SK-N-SH (cell line): ENCODE results near the gene C20orf141. TPM values are rescaled to one million over a fixed set of nuclear protein-coding genes. Genes with fewer than 3 reads are reported as not detected.

Experiments used
- CTCF ChIA-PET: fragments of 300-600, 350-600 bp; formaldehyde crosslinking; extraction: SDS; loops from one replicate; lab custom pipeline; 2021; lab: Yijun Ruan, JAX
- POLR2A ChIA-PET: fragments of 350-600 bp; sonication (Branson Sonifier 250); formaldehyde crosslinking; extraction: SDS; loops from one replicate; lab custom pipeline; 2020; ENCODE audit warnings: antibody characterized with exemption, inconsistent platforms; lab: Yijun Ruan, JAX
- DNase-seq: peaks from one replicate; pipeline ENCODE4 v3.0.0; 2012
- H2AFZ ChIP-seq: fragments of 200-600 bp; sonication (generic); 2 replicates; pipeline ENCODE4 v1.8.1; 2016; ENCODE audit warnings: antibody characterized with exemption, mild to moderate bottlenecking, low read depth
- H3F3A ChIP-seq: fragments of 200-600 bp; sonication (generic); replicated peaks from 2 replicates; pipeline ENCODE3; 2016; ENCODE audit warnings: antibody characterized with exemption, mild to moderate bottlenecking; ENCODE audit not compliant: insufficient read depth
- H3K27ac ChIP-seq, 2 experiments: fragments of 200-500 bp in 1 of 2; fragments of 200-600 bp in 1 of 2; sonication (Bioruptor generic) in 1 of 2; sonication (generic), shearing (Covaris generic) in 1 of 2; 2 replicates each; pipeline versions ENCODE4 v1.5.1 to v1.6.1; 2014 to 2016; ENCODE audit warnings: low read depth in 2 of 2, inconsistent platforms in 1 of 2, low read length in 1 of 2, mild to moderate bottlenecking in 1 of 2, mixed read lengths in 1 of 2
- H3K27me3 ChIP-seq: fragments of 200-600 bp; sonication (generic), shearing (Covaris generic); 2 replicates; pipeline ENCODE4 v1.6.1; 2016; ENCODE audit warnings: mixed run types; ENCODE audit not compliant: insufficient read depth
- H3K36me3 ChIP-seq, 2 experiments: fragments of 200-500 bp in 1 of 2; fragments of 200-600 bp in 1 of 2; sonication (Bioruptor generic) in 1 of 2; sonication (generic) in 1 of 2; replicated peaks in 1 of 2; 2 replicates each; pipeline versions ENCODE3 to v1.5.1; 2014 to 2016; ENCODE audit warnings: low read length in 1 of 2, mild to moderate bottlenecking in 1 of 2; ENCODE audit not compliant: insufficient read depth in 2 of 2, control insufficient read depth in 1 of 2
- H3K4me1 ChIP-seq, 2 experiments: fragments of 200-500 bp in 1 of 2; fragments of 200-600 bp in 1 of 2; sonication (Bioruptor generic) in 1 of 2; sonication (generic), shearing (Covaris generic) in 1 of 2; 2 replicates each; pipeline versions ENCODE4 v1.5.1 to v1.6.1; 2014 to 2016; ENCODE audit warnings: low read depth in 1 of 2, low read length in 1 of 2, mixed run types in 1 of 2; ENCODE audit not compliant: insufficient read depth in 2 of 2, control insufficient read depth in 1 of 2
- H3K4me2 ChIP-seq: fragments of 200-600 bp; sonication (generic), shearing (Covaris generic); 2 replicates; pipeline ENCODE4 v1.6.1; 2017; ENCODE audit warnings: mixed run types
- H3K4me3 ChIP-seq, 2 experiments: fragments of 200-500 bp in 1 of 2; fragments of 200-600 bp in 1 of 2; sonication (Bioruptor generic) in 1 of 2; sonication (generic), shearing (Covaris generic) in 1 of 2; 2 replicates each; pipeline versions ENCODE4 v1.5.1 to v1.8.1; 2014 to 2016; ENCODE audit warnings: low read depth in 2 of 2, inconsistent platforms in 1 of 2, low read length in 1 of 2, mild to moderate bottlenecking in 1 of 2, mixed read lengths in 1 of 2, moderate library complexity in 1 of 2
- H3K79me2 ChIP-seq: fragments of 200-600 bp; sonication (generic); 2 replicates; pipeline ENCODE4 v1.8.1; 2017; ENCODE audit warnings: mild to moderate bottlenecking; ENCODE audit not compliant: insufficient read depth
- H3K9ac ChIP-seq: fragments of 200-600 bp; sonication (generic); 2 replicates; pipeline ENCODE4 v1.6.1; 2017; ENCODE audit warnings: mixed run types
- H3K9me2 ChIP-seq: fragments of 200-600 bp; sonication (generic); 2 replicates; pipeline ENCODE4 v1.6.1; 2017; ENCODE audit warnings: mixed run types
- H3K9me3 ChIP-seq: fragments of 200-600 bp; sonication (generic); 2 replicates; pipeline ENCODE4 v1.6.1; 2017; ENCODE audit warnings: mixed run types, mild to moderate bottlenecking, moderate library complexity
- H4K20me1 ChIP-seq: fragments of 200-600 bp; sonication (generic); 2 replicates; pipeline ENCODE4 v1.6.1; 2017; ENCODE audit warnings: mild to moderate bottlenecking, mixed run types; ENCODE audit not compliant: insufficient read depth
- EP300 ChIP-seq, 2 experiments: IDR thresholded peaks; 2 replicates each; pipeline versions ENCODE4 v1.4.0 to v1.6.1; 2012; ENCODE audit warnings: borderline replicate concordance in 1 of 2, low read depth in 1 of 2, low read length in 1 of 2
- EZH2phosphoT487 ChIP-seq: fragments of 200-600 bp; sonication (generic); IDR thresholded peaks from 2 replicates; pipeline ENCODE4 v1.6.1; 2017; ENCODE audit warnings: low read depth, mixed run types, mild to moderate bottlenecking, antibody characterized with exemption, moderate library complexity, borderline replicate concordance
- FOSL2 ChIP-seq: IDR thresholded peaks from 2 replicates; pipeline ENCODE4 v1.4.0; 2012; ENCODE audit warnings: low read depth, mild to moderate bottlenecking, moderate library complexity, borderline replicate concordance
- GABPA ChIP-seq: IDR thresholded peaks from 2 replicates; pipeline ENCODE4 v1.4.0; 2012; ENCODE audit warnings: low read depth, mild to moderate bottlenecking
- GATA2 ChIP-seq: sonication (generic); formaldehyde crosslinking; IDR thresholded peaks from 2 replicates; pipeline ENCODE4 v1.5.0; 2020; ENCODE audit warnings: mild to moderate bottlenecking, missing genetic modification reagents
- IRF3 ChIP-seq: fragments of 150-350 bp; IDR thresholded peaks from 2 replicates; pipeline ENCODE4 v1.6.1; 2016; ENCODE audit warnings: mild to moderate bottlenecking, low read depth, low read length
- JUND ChIP-seq: IDR thresholded peaks from 2 replicates; pipeline ENCODE4 v1.4.0; 2012
- MEF2A ChIP-seq: IDR thresholded peaks from 2 replicates; pipeline ENCODE4 v1.4.0; 2012; ENCODE audit warnings: low read depth, borderline replicate concordance
- NRF1 ChIP-seq: IDR thresholded peaks from 2 replicates; pipeline ENCODE4 v1.6.1; 2012; ENCODE audit warnings: low read depth, mild to moderate bottlenecking, low read length
- PBX3 ChIP-seq: IDR thresholded peaks from 2 replicates; pipeline ENCODE4; 2012
- POLR2AphosphoS5 ChIP-seq: IDR thresholded peaks from 2 replicates; pipeline ENCODE4 v1.6.1; 2012; ENCODE audit warnings: low read depth, low read length
- RAD21 ChIP-seq: IDR thresholded peaks from 2 replicates; pipeline ENCODE4 v1.6.1; 2012; ENCODE audit warnings: mild to moderate bottlenecking, low read length
- RCOR1 ChIP-seq: fragments of 150-350 bp; IDR thresholded peaks from 2 replicates; pipeline ENCODE4 v1.6.1; 2017; ENCODE audit warnings: antibody characterized with exemption, low read length
- RXRA ChIP-seq: IDR thresholded peaks from 2 replicates; pipeline ENCODE4 v1.4.0; 2012; ENCODE audit warnings: low read depth, mild to moderate bottlenecking, borderline replicate concordance
- SIN3A ChIP-seq: IDR thresholded peaks from 2 replicates; pipeline ENCODE4 v1.6.1; 2012; ENCODE audit warnings: low read depth, mild to moderate bottlenecking, low read length, moderate library complexity, borderline replicate concordance
- SMC3 ChIP-seq: IDR thresholded peaks from 2 replicates; pipeline ENCODE4 v1.6.1; 2012; ENCODE audit warnings: low read depth, low read length, improper control_type of control experiment
- TEAD4 ChIP-seq: IDR thresholded peaks from 2 replicates; pipeline ENCODE4 v1.4.0; 2012; ENCODE audit warnings: mild to moderate bottlenecking, borderline replicate concordance; ENCODE audit not compliant: insufficient read depth
- USF1 ChIP-seq: IDR thresholded peaks from 2 replicates; pipeline ENCODE4 v1.4.0; 2012; ENCODE audit warnings: low read depth, borderline replicate concordance
- ZBTB33 ChIP-seq: IDR thresholded peaks from 2 replicates; pipeline ENCODE4 v1.4.0; 2012; ENCODE audit warnings: low read depth, borderline replicate concordance
- WGBS: methylation state at CpG from one replicate; pipeline ENCODE4 v1.1.6; 2017; ENCODE audit warnings: low lambda C conversion rate; 5-methylcytosine and 5-hydroxymethylcytosine counted together
- polyA plus RNA-seq, 3 experiments: library from polyadenylated mRNA; depleted of rRNA; stranded (reverse); fragments of >200 nt; gene quantifications; 2 replicates each; pipeline ENCODE4 v1.2.3, GENCODE V29; 2012

C20orf141 gene
- polyA plus RNA-seq, 1 of the 3 experiments (the other 2 are of a cell fraction) = 1.2 TPM

GRCh38 chr20:2816030-2816582 lies 1.3 kb downstream of the C20orf141 start, which contains the start of gene TMEM239:
TMEM239 (plus strand) TSS chr20:2816364; CDS start chr20:2816555, 191 bp downstream.
- Histone ChIP-seq H3K4me3 (no peak within 1 kb of the TSS), H3K9ac (peak within 1 kb of the TSS; percentile 20; the same call in 1 of the 2 replicates), H2AFZ (no peak within 1 kb of the TSS), H3K27ac (peak within 1 kb of the TSS in 1 of 2 experiments; percentile 72; a peak in 1 of 4 replicates), H3K79me2 (no peaks in the 10 kb centered on the region), H3K9me3 (peaks cover 11% of the 10 kb centered on the region), H4K20me1 (no peaks in the 10 kb centered on the region), H3F3A (peaks cover 13% of the 10 kb centered on the region), H3K9me2 (no peaks in the 10 kb centered on the region), H3K27me3 (no peaks in the 10 kb centered on the region), H3K4me2 (peak within 1 kb of the TSS; percentile 83), H3K36me3 (no peaks in the 10 kb centered on the region), H3K4me1 (peaks cover 10 to 18% of the 10 kb centered on the region in 2 experiments; a peak in 2 of 4 replicates)
- DNase-seq = peak; percentile 20
- POLR2A ChIA-PET = no interaction called here
- TF ChIP-seq MEF2A (no peak), SMC3 (no peak), RAD21 (no peak), POLR2AphosphoS5 (no peak), IRF3 (no peak), GATA2 (no peak), RCOR1 (no peak), TEAD4 (no peak), GABPA (no peak), SIN3A (no peak), EP300 (IDR thresholded peaks at IDR 0.05; ENCODE audit: borderline replicate concordance in 1 of 2, low read depth in 1 of 2, low read length in 1 of 2) (no peak)
- CTCF ChIA-PET = no interaction called here
- 80% methylated on average over 8 of the region's 10 CpGs for WGBS

- no peaks in the 10 kb centered on the region for H3K27me3 ChIP-seq
- H4K20me1 ChIP-seq = no peaks in the 10 kb centered on the region
- DNase-seq = peak; percentile 14
- H3K4me1 ChIP-seq = peaks cover 12 to 18% of the 10 kb centered on the region in 2 experiments; a peak in 2 of 4 replicates
- no peaks in the 10 kb centered on the region for H3K36me3 ChIP-seq
- ChIA-PET POLR2A (no interaction called here), CTCF (no interaction called here)
- WGBS = 85% methylated on average over 8 of the region's 20 CpGs
- no peak overlapping the region for H2AFZ ChIP-seq
- no peak overlapping the region for H3K4me3 ChIP-seq
- H3K79me2 ChIP-seq = no peaks in the 10 kb centered on the region
- H3K9ac ChIP-seq = no peak overlapping the region
- no peak overlapping the region for H3K4me2 ChIP-seq
- H3K9me2 ChIP-seq = no peaks in the 10 kb centered on the region
- H3K9me3 ChIP-seq = peaks cover 7% of the 10 kb centered on the region
- peaks cover 13% of the 10 kb centered on the region for H3F3A ChIP-seq
- H3K27ac ChIP-seq = no peak overlapping the region
- TF ChIP-seq ZBTB33 = no peak
- TF ChIP-seq IRF3 = no peak
- TF ChIP-seq USF1 = no peak
- TF ChIP-seq RXRA = no peak
- TF ChIP-seq MEF2A = no peak
- TF ChIP-seq EZH2phosphoT487 = no peak
- TF ChIP-seq FOSL2 = no peak
- no peak for TF ChIP-seq TEAD4
- TF ChIP-seq NRF1 = no peak
- no peak for TF ChIP-seq PBX3
- TF ChIP-seq JUND = no peak
Measured at GRCh38 chr20:2816583-2817340, 2.0 kb downstream of the C20orf141 start.
